ENCODE measurements around the gene HNRNPA2B1. TPM values are rescaled to one million over a fixed set of nuclear protein-coding genes. Genes with fewer than 3 reads are reported as not detected.

The HNRNPA2B1 gene
- polyA plus RNA-seq, 2 of the 4 experiments (the other 2 are of a cell fraction), result 1,070 to 2,251 TPM

DNA sequence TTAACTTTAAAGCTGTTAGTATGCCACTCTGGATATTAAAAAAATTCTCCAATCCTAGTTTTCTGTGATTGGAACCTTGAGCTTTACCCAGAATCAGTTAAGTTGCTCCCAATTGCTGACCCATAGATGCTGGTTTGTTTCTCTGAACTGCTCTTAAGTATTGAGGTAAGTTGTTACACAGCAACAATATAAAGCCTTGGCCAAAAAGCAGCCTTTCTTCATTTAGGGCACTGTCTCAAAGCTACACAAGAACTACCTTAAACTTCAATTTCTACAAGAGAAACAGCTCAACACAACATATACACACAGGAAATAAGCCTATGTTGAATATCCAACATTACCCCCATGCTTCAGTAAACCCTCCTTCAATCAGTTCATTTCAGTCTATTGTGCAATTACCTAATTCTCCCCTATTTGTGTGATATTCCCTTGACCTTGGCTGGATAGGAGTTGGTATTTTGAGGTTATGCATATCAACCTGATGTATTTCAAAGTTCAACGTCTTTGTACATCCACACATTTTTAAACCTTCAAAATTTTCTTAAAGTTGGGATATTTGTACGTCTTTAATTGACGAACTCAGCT lies 11.5 kb downstream of the HNRNPA2B1 start:
- Histone ChIP-seq H3K9me3 (no peaks in the 10 kb centered on the region), H3K4me2 (0 out of 3 replicates have a peak overlapping the region, but pooled peaks have one; percentile 1), H3K4me1 (peaks cover 95% of the 10 kb centered on the region), H3K4me3 (no peak overlapping the region), H3K27ac (no peak overlapping the region)
- TF ChIP-seq RARB (CRISPR knock-in tag; IDR thresholded peaks at IDR 0.05) (peak; percentile 81; the same call in 1 of the 2 replicates), FOSB (CRISPR knock-in tag; IDR thresholded peaks at IDR 0.05) (peak; percentile 94), ZC3H11A (IDR thresholded peaks at IDR 0.05) (no peak), TP53 (CRISPR knock-in tag; IDR thresholded peaks at IDR 0.05) (peak; percentile 97), CBX8 (IDR thresholded peaks at IDR 0.05) (no peak), EHF (CRISPR knock-in tag; IDR thresholded peaks at IDR 0.05) (no peak), HEYL (CRISPR knock-in tag; IDR thresholded peaks at IDR 0.05) (no peak), JUNB (IDR thresholded peaks at IDR 0.05) (0 out of 2 replicates have a peak, but pooled peaks have one; percentile 11), CEBPB (IDR thresholded peaks at IDR 0.05) (peak in 1 of 2 experiments; percentile 57; a peak in 1 of 4 replicates), HOXA7 (CRISPR knock-in tag; IDR thresholded peaks at IDR 0.05) (peak; percentile 97), SREBF2 (IDR thresholded peaks at IDR 0.05) (no peak), PHF8 (IDR thresholded peaks at IDR 0.05; ENCODE audit: borderline replicate concordance, low read depth) (no peak), POLR2AphosphoS2 (conservative IDR thresholded peaks at IDR 0.05; ENCODE audit: low read length) (peak; percentile 25; the same call in 1 of the 2 replicates), RFX5 (IDR thresholded peaks at IDR 0.05) (no peak), ZSCAN20 (CRISPR knock-in tag; IDR thresholded peaks at IDR 0.05) (no peak), TFCP2L1 (CRISPR knock-in tag; IDR thresholded peaks at IDR 0.05) (peak; percentile 98), CHD4 (IDR thresholded peaks at IDR 0.05; ENCODE audit: borderline replicate concordance) (no peak), CHD2 (IDR thresholded peaks at IDR 0.05; ENCODE audit: low read length, partially characterized antibody) (no peak), HOXB13 (CRISPR knock-in tag; IDR thresholded peaks at IDR 0.05; ENCODE audit: low read depth) (no peak)
- TF ChIP-seq, protein P1, sequence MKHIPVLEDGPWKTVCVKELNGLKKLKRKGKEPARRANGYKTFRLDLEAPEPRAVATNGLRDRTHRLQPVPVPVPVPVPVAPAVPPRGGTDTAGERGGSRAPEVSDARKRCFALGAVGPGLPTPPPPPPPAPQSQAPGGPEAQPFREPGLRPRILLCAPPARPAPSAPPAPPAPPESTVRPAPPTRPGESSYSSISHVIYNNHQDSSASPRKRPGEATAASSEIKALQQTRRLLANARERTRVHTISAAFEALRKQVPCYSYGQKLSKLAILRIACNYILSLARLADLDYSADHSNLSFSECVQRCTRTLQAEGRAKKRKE (CRISPR knock-in tag; IDR thresholded peaks at IDR 0.05; ENCODE audit: low read depth), result peak; percentile 79
- TF ChIP-seq, protein P2, sequence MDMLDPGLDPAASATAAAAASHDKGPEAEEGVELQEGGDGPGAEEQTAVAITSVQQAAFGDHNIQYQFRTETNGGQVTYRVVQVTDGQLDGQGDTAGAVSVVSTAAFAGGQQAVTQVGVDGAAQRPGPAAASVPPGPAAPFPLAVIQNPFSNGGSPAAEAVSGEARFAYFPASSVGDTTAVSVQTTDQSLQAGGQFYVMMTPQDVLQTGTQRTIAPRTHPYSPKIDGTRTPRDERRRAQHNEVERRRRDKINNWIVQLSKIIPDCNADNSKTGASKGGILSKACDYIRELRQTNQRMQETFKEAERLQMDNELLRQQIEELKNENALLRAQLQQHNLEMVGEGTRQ (IDR thresholded peaks at IDR 0.05), result no peak
- TF ChIP-seq, protein P3, sequence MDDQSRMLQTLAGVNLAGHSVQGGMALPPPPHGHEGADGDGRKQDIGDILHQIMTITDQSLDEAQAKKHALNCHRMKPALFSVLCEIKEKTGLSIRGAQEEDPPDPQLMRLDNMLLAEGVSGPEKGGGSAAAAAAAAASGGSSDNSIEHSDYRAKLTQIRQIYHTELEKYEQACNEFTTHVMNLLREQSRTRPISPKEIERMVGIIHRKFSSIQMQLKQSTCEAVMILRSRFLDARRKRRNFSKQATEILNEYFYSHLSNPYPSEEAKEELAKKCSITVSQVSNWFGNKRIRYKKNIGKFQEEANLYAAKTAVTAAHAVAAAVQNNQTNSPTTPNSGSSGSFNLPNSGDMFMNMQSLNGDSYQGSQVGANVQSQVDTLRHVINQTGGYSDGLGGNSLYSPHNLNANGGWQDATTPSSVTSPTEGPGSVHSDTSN (IDR thresholded peaks at IDR 0.05), result no peak
- TF ChIP-seq, protein P4, sequence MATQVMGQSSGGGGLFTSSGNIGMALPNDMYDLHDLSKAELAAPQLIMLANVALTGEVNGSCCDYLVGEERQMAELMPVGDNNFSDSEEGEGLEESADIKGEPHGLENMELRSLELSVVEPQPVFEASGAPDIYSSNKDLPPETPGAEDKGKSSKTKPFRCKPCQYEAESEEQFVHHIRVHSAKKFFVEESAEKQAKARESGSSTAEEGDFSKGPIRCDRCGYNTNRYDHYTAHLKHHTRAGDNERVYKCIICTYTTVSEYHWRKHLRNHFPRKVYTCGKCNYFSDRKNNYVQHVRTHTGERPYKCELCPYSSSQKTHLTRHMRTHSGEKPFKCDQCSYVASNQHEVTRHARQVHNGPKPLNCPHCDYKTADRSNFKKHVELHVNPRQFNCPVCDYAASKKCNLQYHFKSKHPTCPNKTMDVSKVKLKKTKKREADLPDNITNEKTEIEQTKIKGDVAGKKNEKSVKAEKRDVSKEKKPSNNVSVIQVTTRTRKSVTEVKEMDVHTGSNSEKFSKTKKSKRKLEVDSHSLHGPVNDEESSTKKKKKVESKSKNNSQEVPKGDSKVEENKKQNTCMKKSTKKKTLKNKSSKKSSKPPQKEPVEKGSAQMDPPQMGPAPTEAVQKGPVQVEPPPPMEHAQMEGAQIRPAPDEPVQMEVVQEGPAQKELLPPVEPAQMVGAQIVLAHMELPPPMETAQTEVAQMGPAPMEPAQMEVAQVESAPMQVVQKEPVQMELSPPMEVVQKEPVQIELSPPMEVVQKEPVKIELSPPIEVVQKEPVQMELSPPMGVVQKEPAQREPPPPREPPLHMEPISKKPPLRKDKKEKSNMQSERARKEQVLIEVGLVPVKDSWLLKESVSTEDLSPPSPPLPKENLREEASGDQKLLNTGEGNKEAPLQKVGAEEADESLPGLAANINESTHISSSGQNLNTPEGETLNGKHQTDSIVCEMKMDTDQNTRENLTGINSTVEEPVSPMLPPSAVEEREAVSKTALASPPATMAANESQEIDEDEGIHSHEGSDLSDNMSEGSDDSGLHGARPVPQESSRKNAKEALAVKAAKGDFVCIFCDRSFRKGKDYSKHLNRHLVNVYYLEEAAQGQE (IDR thresholded peaks at IDR 0.05), result peak; percentile 12; the same call in 1 of the 2 replicates
- ChIA-PET POLR2A (interaction anchor here (1.4 to 3.8 kb wide), 8 partner anchors 8 to 98 kb away, joined by 3 to 42 read pairs (median 10); partner anchors contain the start of genes CBX3, HNRNPA2B1 and NFE2L3), CTCF (interaction anchor here (1.1 to 3.2 kb wide), 5 partner anchors 9 to 176 kb away, joined by 3 to 31 read pairs (median 5); no protein-coding TSS in a partner anchor)
- 92% methylated on average over 3 of the region's 3 CpGs for WGBS (ENCODE audit: missing lambda C conversion rate)
- FAIRE-seq, result no peak
- no peak for DNase-seq (ENCODE audit: low read depth in 1 of 2, low spot score in 1 of 2)
- no peak for ATAC-seq

Data from A549 (cell line).